HEK293 (cell line): ENCODE measurements around the gene TMEM14C.

ENCODE experiments used
- CTCF ChIP-seq: fragments of 450-650 bp; formaldehyde crosslinking; IDR thresholded peaks from 2 replicates; pipeline ENCODE4 v1.5.1; 2016; ENCODE audit warnings: missing biosample characterization, missing genetic modification characterization
- ELK4 ChIP-seq: IDR thresholded peaks from 2 replicates; pipeline ENCODE4 v1.6.1; 2011; ENCODE audit warnings: mild to moderate bottlenecking, low read depth, low read length, borderline replicate concordance
- PRDM1 ChIP-seq: fragments of 450-650 bp; formaldehyde crosslinking; IDR thresholded peaks from 2 replicates; pipeline ENCODE4; 2016; ENCODE audit warnings: missing biosample characterization, missing genetic modification characterization
- SALL2 ChIP-seq: fragments of 450-650 bp; formaldehyde crosslinking; IDR thresholded peaks from 2 replicates; pipeline ENCODE4 v1.5.0; 2017; ENCODE audit warnings: missing biosample characterization, mild to moderate bottlenecking, missing genetic modification characterization, borderline replicate concordance
- ZFP41 ChIP-seq: fragments of 450-650 bp; formaldehyde crosslinking; IDR thresholded peaks from 2 replicates; pipeline ENCODE4 v1.5.1; 2016; ENCODE audit warnings: missing biosample characterization, missing genetic modification characterization, borderline replicate concordance
- ZNF184 ChIP-seq: fragments of 450-650 bp; IDR thresholded peaks from 2 replicates; pipeline ENCODE4 v1.5.1; 2018; ENCODE audit warnings: missing biosample characterization, mild to moderate bottlenecking, missing genetic modification characterization
- ZNF292 ChIP-seq: fragments of 450-650 bp; formaldehyde crosslinking; IDR thresholded peaks from 2 replicates; pipeline ENCODE4 v1.5.1; 2016; ENCODE audit warnings: low read depth, missing biosample characterization, missing genetic modification characterization, borderline replicate concordance
- ZNF449 ChIP-seq: fragments of 450-650 bp; formaldehyde crosslinking; IDR thresholded peaks from 2 replicates; pipeline ENCODE4 v1.5.1; 2017; ENCODE audit warnings: missing biosample characterization, mild to moderate bottlenecking, missing genetic modification characterization, moderate library complexity
- ZNF555 ChIP-seq: fragments of 450-650 bp; formaldehyde crosslinking; conservative IDR thresholded peaks from 2 replicates; pipeline ENCODE4 v1.5.1; 2017; ENCODE audit warnings: missing biosample characterization, mild to moderate bottlenecking, missing genetic modification characterization, inconsistent platforms
- ZNF704 ChIP-seq: fragments of 450-650 bp; formaldehyde crosslinking; IDR thresholded peaks from 2 replicates; pipeline ENCODE4 v1.5.1; 2016; ENCODE audit warnings: missing biosample characterization, missing genetic modification characterization

GRCh38 chr6:10719296-10719963 is 3.4 kb upstream of the TMEM14C start:
- TF ChIP-seq ZNF704 (no peak), ZNF292 (tag by site-specific recombination) (no peak), ELK4 (no peak), CTCF (tag by site-specific recombination) (no peak), ZNF555 (tag by site-specific recombination) (no peak), PRDM1 (no peak), ZNF184 (tag by site-specific recombination) (no peak), SALL2 (tag by site-specific recombination) (no peak), ZNF449 (tag by site-specific recombination) (no peak), ZFP41 (tag by site-specific recombination) (no peak)
